K562 (cell line): Measurements from ENCODE around the gene SCG5. TPM values are rescaled to one million over a fixed set of nuclear protein-coding genes. Genes with fewer than 3 reads are reported as not detected.
"Not testable (repeated sequence)": the region's sequence is repeated elsewhere in the genome, so short reads cannot be mapped to it uniquely, and the experiment has no call there.

Experiments used
- ATAC-seq: fragments of 200-7000 bp; cut with Tn5 transposase; 3 replicates; pipeline ENCODE4 v1.9.1; 2020; ENCODE audit warnings: moderate library complexity
- BruUV-seq: library from RNA; stranded (reverse); fragments of 400-500 nt; replicated peaks from 2 replicates; lab custom pipeline; 2021; lab: Mats Ljungman, UMichigan
- CTCF ChIA-PET: fragments of 300-600 bp; formaldehyde crosslinking; extraction: SDS; loops from one replicate; lab custom pipeline; 2021; ENCODE audit warnings: low intra/inter-chr PET ratio; lab: Yijun Ruan, JAX
- POLR2A ChIA-PET: fragments of 300-600, 350-650 bp; sonication (Branson Sonifier 250); formaldehyde crosslinking; extraction: SDS; loops from one replicate; lab custom pipeline; 2021; ENCODE audit warnings: antibody characterized with exemption, inconsistent platforms; lab: Yijun Ruan, JAX
- DNase-seq, 4 experiments: peaks; one replicate each; pipeline versions ENCODE4 v3.0.0 to v3.0.0-alpha.2; 2011 to 2018; ENCODE audit warnings: low spot score in 3 of 4, mixed read lengths in 3 of 4; ENCODE audit errors: extremely low read depth in 1 of 4
- FAIRE-seq: peaks from 2 replicates; lab custom pipeline; 2011; peaks lifted over from hg19 to GRCh38; lab: Jason Lieb, UNC
- H2AFZ ChIP-seq: 2 replicates; pipeline ENCODE4 v1.6.0; 2011; ENCODE audit warnings: low read depth, low read length, control low read depth, inconsistent platforms
- H3K27ac ChIP-seq: fragments of 200-600 bp; 3 replicates; pipeline ENCODE4 v1.8.0; 2011; ENCODE audit warnings: low read depth, mild to moderate bottlenecking, control low read depth, inconsistent platforms, low read length, moderate library complexity, mixed read lengths; ENCODE audit errors: extremely low read depth
- H3K27me3 ChIP-seq, 2 experiments: fragments of 300-600 bp in 1 of 2; 2 replicates in 1 of 2; 3 replicates in 1 of 2; pipeline versions ENCODE4 v1.6.0 to v1.8.0; 2011; ENCODE audit warnings: inconsistent platforms in 2 of 2, low read length in 2 of 2, mild to moderate bottlenecking in 1 of 2, mixed read lengths in 1 of 2, moderate library complexity in 1 of 2; ENCODE audit not compliant: control insufficient read depth in 2 of 2, insufficient read depth in 2 of 2
- H3K36me3 ChIP-seq: fragments of 300-600 bp; 3 replicates; pipeline ENCODE4 v1.8.0; 2011; ENCODE audit warnings: mild to moderate bottlenecking, low read length, inconsistent platforms; ENCODE audit not compliant: control insufficient read depth, insufficient read depth
- H3K4me1 ChIP-seq, 2 experiments: fragments of 200-600 bp in 1 of 2; replicated peaks in 1 of 2; 2 replicates in 1 of 2; 3 replicates in 1 of 2; pipeline versions ENCODE4 v1.5.1 to v1.8.0; 2011; ENCODE audit warnings: inconsistent platforms in 2 of 2, low read length in 2 of 2, mild to moderate bottlenecking in 1 of 2, mixed read lengths in 1 of 2, moderate library complexity in 1 of 2; ENCODE audit not compliant: control insufficient read depth in 2 of 2, insufficient read depth in 2 of 2
- H3K4me2 ChIP-seq: 2 replicates; pipeline ENCODE4 v1.6.1; 2011; ENCODE audit warnings: low read length, control low read depth, inconsistent platforms, mixed read lengths; ENCODE audit not compliant: insufficient read depth
- H3K4me3 ChIP-seq: fragments of 200-600 bp; sonication (generic), shearing (Covaris generic); 2 replicates; pipeline ENCODE4 v1.5.1; 2016; ENCODE audit warnings: control low read depth, inconsistent platforms
- H3K79me2 ChIP-seq: fragments of 200-600 bp; 3 replicates; pipeline ENCODE4 v1.8.0; 2011; ENCODE audit warnings: low read length, inconsistent platforms; ENCODE audit not compliant: control insufficient read depth, insufficient read depth
- H3K9ac ChIP-seq, 2 experiments: 2 replicates each; pipeline versions ENCODE4 v1.6.0 to v1.6.1; 2011; ENCODE audit warnings: low read depth in 2 of 2, low read length in 2 of 2, control low read depth in 1 of 2, inconsistent platforms in 1 of 2, mild to moderate bottlenecking in 1 of 2, mixed read lengths in 1 of 2; ENCODE audit not compliant: insufficient read depth in 1 of 2
- H3K9me1 ChIP-seq: one replicate; pipeline ENCODE4 v1.6.0; 2011; ENCODE audit warnings: inconsistent platforms, mild to moderate bottlenecking, low read length, moderate library complexity; ENCODE audit not compliant: control insufficient read depth, insufficient read depth
- H3K9me3 ChIP-seq: replicated peaks from 2 replicates; pipeline ENCODE4 v1.5.1; 2011; ENCODE audit warnings: low read depth, low read length, inconsistent platforms; ENCODE audit not compliant: control insufficient read depth, insufficient read depth
- H4K20me1 ChIP-seq: replicated peaks from 2 replicates; pipeline ENCODE4 v1.6.1; 2011; ENCODE audit warnings: low read length, inconsistent platforms, mixed read lengths; ENCODE audit not compliant: control insufficient read depth, insufficient read depth
- EP400 ChIP-seq: fragments of 450-650 bp; IDR thresholded peaks from 2 replicates; pipeline ENCODE4 v1.6.1; 2017; ENCODE audit warnings: antibody characterized with exemption, mild to moderate bottlenecking, moderate library complexity
- FOXM1 ChIP-seq, 2 experiments: fragments of 450-650 bp in 1 of 2; sonication (generic) in 1 of 2; formaldehyde crosslinking in 1 of 2; IDR thresholded peaks; 2 replicates each; pipeline versions ENCODE4 v1.6.1 to v1.9.0; 2017 to 2022; ENCODE audit warnings: low read depth in 2 of 2, mild to moderate bottlenecking in 2 of 2, missing genetic modification reagents in 1 of 2, moderate library complexity in 1 of 2
- HDAC1 ChIP-seq, 2 experiments: fragments of 450-650 bp; IDR thresholded peaks; 2 replicates each; pipeline ENCODE4 v1.6.1; 2016 to 2017; ENCODE audit warnings: inconsistent platforms in 1 of 2, mild to moderate bottlenecking in 1 of 2, moderate library complexity in 1 of 2
- HLTF ChIP-seq: fragments of 450-650 bp; IDR thresholded peaks from 2 replicates; pipeline ENCODE4 v1.6.1; 2016
- HNRNPLL ChIP-seq: fragments of 200-400 bp; formaldehyde crosslinking; IDR thresholded peaks from 2 replicates; pipeline ENCODE4 v1.6.1; 2017; ENCODE audit warnings: low read length, low read depth, mild to moderate bottlenecking; ENCODE audit not compliant: poor library complexity, severe bottlenecking
- MYBL2 ChIP-seq, 2 experiments: fragments of 450-650 bp in 1 of 2; sonication (generic) in 1 of 2; formaldehyde crosslinking in 1 of 2; IDR thresholded peaks; 2 replicates each; pipeline versions ENCODE4 v1.6.1 to v1.8.1; 2017 to 2022; ENCODE audit warnings: borderline replicate concordance in 1 of 2, inconsistent platforms in 1 of 2, low read depth in 1 of 2, mild to moderate bottlenecking in 1 of 2, missing genetic modification reagents in 1 of 2, moderate library complexity in 1 of 2
- NCOA2 ChIP-seq, 2 experiments: fragments of 450-650 bp; IDR thresholded peaks; 2 replicates each; pipeline ENCODE4 v1.6.1; 2018; ENCODE audit warnings: mild to moderate bottlenecking in 2 of 2, moderate library complexity in 1 of 2; ENCODE audit not compliant: partially characterized antibody in 2 of 2
- NFYB ChIP-seq: IDR thresholded peaks from 2 replicates; pipeline ENCODE4 v1.6.1; 2011; ENCODE audit warnings: mild to moderate bottlenecking, moderate library complexity; ENCODE audit not compliant: insufficient read length; ENCODE audit errors: extremely low read depth
- POLR2A ChIP-seq: fragments of 450-650 bp; conservative IDR thresholded peaks from 2 replicates; pipeline ENCODE4 v1.6.1; 2016
- SAP30 ChIP-seq: fragments of 200-600 bp; sonication (generic); IDR thresholded peaks from 2 replicates; pipeline ENCODE4 v1.6.1; 2012; ENCODE audit warnings: borderline replicate concordance, low read depth, mild to moderate bottlenecking, moderate library complexity, low read length, control low read depth, inconsistent platforms; ENCODE audit not compliant: insufficient read depth, poor library complexity, severe bottlenecking
- XRCC5 ChIP-seq: fragments of 200-400 bp; formaldehyde crosslinking; IDR thresholded peaks from 2 replicates; pipeline ENCODE4 v1.6.1; 2017; ENCODE audit warnings: low read depth, mild to moderate bottlenecking, low read length
- WGBS: fragments of 100-300 bp; shearing (Covaris generic); methylation state at CpG from one replicate; pipeline ENCODE4 v1.1.6; 2016; ENCODE audit warnings: low coverage, mixed read lengths; ENCODE audit not compliant: insufficient coverage; ENCODE audit errors: missing lambda C conversion rate; 5-methylcytosine and 5-hydroxymethylcytosine counted together
- in situ Hi-C: fragments of 300-500 bp; cut with MboI; formaldehyde crosslinking; loops from 4 replicates; pipeline ENCODE4 v1.15.0; 2018; ENCODE audit warnings: inconsistent platforms, mixed read lengths
- intact Hi-C: fragments of 100-400 bp; cut with micrococcal nuclease; formaldehyde crosslinking; loops from 2 replicates; pipeline ENCODE4 v1.14.2; 2022
- polyA plus RNA-seq, 8 experiments: library from polyadenylated mRNA; depleted of rRNA in 4 of 8; stranded (reverse) in 5 of 8; unstranded in 3 of 8; fragments of >200 nt; fragmentation: Nextera tagmentation in 2 of 8; fragmentation: Illumina TruSeq in 1 of 8; extraction: Ambion mirVana in 2 of 8; extraction: Trizol in 1 of 8; gene quantifications; 2 replicates each; pipeline versions ENCODE4 v1.2.1 to v1.2.3, GENCODE V29; 2011 to 2014; ENCODE audit warnings: inconsistent platforms in 1 of 8, missing spikeins in 1 of 8
- total RNA-seq, 7 experiments: library from RNA; depleted of rRNA in 6 of 7; stranded (reverse); fragments of >200 nt in 6 of 7; fragmentation: Illumina TruSeq in 2 of 7; extraction: Trizol in 2 of 7; gene quantifications; 2 replicates each; pipeline versions ENCODE4 v1.2.1 to v1.2.3, GENCODE V29; 2011 to 2021; ENCODE audit warnings: low replicate concordance in 1 of 7
- TF ChIP-seq, protein P1 (sequence below), 3 experiments: fragments of 200-800 bp in 1 of 3; fragments of 250-450 bp in 1 of 3; fragments of 450-650 bp in 1 of 3; sonication (Bioruptor Pico) in 1 of 3; sonication (Bioruptor generic) in 1 of 3; formaldehyde crosslinking in 1 of 3; IDR thresholded peaks; 2 replicates each; pipeline versions ENCODE4 v1.6.1 to v1.8.0; 2016 to 2022; ENCODE audit warnings: mild to moderate bottlenecking in 2 of 3, missing genetic modification characterization in 2 of 3, missing compliant biosample characterization in 1 of 3, moderate library complexity in 1 of 3
- TF ChIP-seq, protein P2 (sequence below), 2 experiments: fragments of 450-650 bp; conservative IDR thresholded peaks; 2 replicates each; pipeline ENCODE4 v1.6.1; 2017; ENCODE audit warnings: mild to moderate bottlenecking in 2 of 2, moderate library complexity in 2 of 2

SCG5 gene
- total and polyA plus RNA-seq, 9 of the 15 experiments (the other 6 are each of a cell fraction or from before 2014, with no cell fraction given), result 0.06 to 0.76 (median 0.28) TPM; not detected in 2

DNA sequence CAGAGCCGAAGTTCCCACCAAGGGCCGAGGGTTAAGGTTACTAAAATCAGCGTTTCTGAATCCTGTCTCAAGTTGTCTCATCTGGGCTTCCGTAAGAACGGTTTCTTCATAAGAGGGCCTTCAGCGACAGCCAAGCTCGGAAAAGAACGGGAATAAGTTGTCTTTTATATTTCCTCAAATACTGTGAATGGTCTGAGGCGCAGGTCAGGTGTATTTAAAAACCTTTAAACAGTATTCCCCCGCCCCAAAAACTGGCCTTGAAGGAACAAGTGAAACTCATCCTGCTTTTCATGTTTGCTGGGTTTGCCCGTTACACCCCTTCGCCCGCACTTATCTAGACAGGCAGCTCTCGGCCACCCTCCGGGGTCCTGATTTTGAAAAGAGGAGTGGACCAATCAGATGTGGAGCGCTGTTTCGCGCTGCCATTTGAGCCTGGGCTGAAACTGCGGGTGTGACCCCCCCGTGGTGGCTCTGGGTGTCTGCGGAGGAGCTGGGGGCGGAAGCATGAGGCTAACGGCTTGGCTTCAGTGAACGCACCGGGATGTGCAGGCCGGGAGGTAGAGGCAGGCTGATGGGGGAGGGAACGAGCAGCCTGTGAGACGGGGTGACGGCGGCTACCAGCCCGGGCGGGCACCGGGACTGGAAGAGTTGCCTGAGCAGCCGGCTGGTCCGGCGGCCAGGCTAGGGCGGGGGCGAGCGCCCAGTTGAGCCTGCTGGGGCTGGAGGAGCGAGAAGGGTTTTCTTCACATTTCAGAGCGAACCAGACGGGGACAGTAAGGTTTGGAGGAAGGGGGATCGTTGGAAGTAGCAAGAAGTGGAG, 26.2 kb upstream of the SCG5 start, which contains the start of gene ARHGAP11A:
ARHGAP11A (plus strand) TSS at position 454 of the 820 bp plus-strand sequence. CDS start 708 bp downstream, outside the sequence.
- H3K27ac ChIP-seq, result peak within 1 kb of the TSS; percentile 91
- H4K20me1 ChIP-seq; H3K36me3 ChIP-seq; H3K4me1 ChIP-seq; BruUV-seq; H3K9me3 ChIP-seq; in situ Hi-C loops; CTCF ChIA-PET; H3K27me3 ChIP-seq; H3K9me1 ChIP-seq; POLR2A ChIA-PET; intact Hi-C loops; TF ChIP-seq MYBL2 (CRISPR knock-in tag; IDR thresholded peaks at IDR 0.05; ENCODE audit: borderline replicate concordance); FOXM1 (CRISPR knock-in tag; IDR thresholded peaks at IDR 0.05; ENCODE audit: low read depth): not testable (repeated sequence)
- FAIRE-seq (peak; percentile 92), ATAC-seq (peak; percentile 92), DNase-seq (peak; percentile 55 to 86 (median 57))
- H3K79me2 ChIP-seq, result peaks cover 49% of the 10 kb centered on the region
- 0% methylated on average over 14 of the region's 43 CpGs for WGBS
- H3K4me3 ChIP-seq, result peak within 1 kb of the TSS; percentile 66
- H2AFZ ChIP-seq, result peak within 1 kb of the TSS; percentile 86
- peak within 1 kb of the TSS; percentile 85 for H3K4me2 ChIP-seq
- peak within 1 kb of the TSS; percentile 90 to 94 for H3K9ac ChIP-seq
- TF ChIP-seq HNRNPLL (peak; percentile 80), SAP30 (peak; percentile 85), MYBL2 (IDR thresholded peaks at IDR 0.05; ENCODE audit: low read depth) (peak; percentile 68), XRCC5 (peak; percentile 63; the same call in 1 of the 2 replicates), POLR2A (peak; percentile 53; the same call in 1 of the 2 replicates), FOXM1 (IDR thresholded peaks at IDR 0.05; ENCODE audit: low read depth) (peak; percentile 64; the same call in 1 of the 2 replicates), EP400 (peak; percentile 76), HDAC1 (IDR thresholded peaks at IDR 0.05) (peak in 1 of 2 experiments; percentile 37; a peak in 1 of 4 replicates), NCOA2 (IDR thresholded peaks at IDR 0.05; ENCODE audit: partially characterized antibody in 2 of 2) (peak in 1 of 2 experiments; percentile 72), HLTF (peak; percentile 34; the same call in 1 of the 2 replicates), NFYB (peak; percentile 36)
- TF ChIP-seq, protein P1, sequence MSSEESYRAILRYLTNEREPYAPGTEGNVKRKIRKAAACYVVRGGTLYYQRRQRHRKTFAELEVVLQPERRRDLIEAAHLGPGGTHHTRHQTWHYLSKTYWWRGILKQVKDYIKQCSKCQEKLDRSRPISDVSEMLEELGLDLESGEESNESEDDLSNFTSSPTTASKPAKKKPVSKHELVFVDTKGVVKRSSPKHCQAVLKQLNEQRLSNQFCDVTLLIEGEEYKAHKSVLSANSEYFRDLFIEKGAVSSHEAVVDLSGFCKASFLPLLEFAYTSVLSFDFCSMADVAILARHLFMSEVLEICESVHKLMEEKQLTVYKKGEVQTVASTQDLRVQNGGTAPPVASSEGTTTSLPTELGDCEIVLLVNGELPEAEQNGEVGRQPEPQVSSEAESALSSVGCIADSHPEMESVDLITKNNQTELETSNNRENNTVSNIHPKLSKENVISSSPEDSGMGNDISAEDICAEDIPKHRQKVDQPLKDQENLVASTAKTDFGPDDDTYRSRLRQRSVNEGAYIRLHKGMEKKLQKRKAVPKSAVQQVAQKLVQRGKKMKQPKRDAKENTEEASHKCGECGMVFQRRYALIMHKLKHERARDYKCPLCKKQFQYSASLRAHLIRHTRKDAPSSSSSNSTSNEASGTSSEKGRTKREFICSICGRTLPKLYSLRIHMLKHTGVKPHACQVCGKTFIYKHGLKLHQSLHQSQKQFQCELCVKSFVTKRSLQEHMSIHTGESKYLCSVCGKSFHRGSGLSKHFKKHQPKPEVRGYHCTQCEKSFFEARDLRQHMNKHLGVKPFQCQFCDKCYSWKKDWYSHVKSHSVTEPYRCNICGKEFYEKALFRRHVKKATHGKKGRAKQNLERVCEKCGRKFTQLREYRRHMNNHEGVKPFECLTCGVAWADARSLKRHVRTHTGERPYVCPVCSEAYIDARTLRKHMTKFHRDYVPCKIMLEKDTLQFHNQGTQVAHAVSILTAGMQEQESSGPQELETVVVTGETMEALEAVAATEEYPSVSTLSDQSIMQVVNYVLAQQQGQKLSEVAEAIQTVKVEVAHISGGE (CRISPR knock-in tag; IDR thresholded peaks at IDR 0.05), result 0 out of 6 replicates have a peak, but pooled peaks of 1 of the 3 experiments have one; percentile 32
- TF ChIP-seq, protein P2, sequence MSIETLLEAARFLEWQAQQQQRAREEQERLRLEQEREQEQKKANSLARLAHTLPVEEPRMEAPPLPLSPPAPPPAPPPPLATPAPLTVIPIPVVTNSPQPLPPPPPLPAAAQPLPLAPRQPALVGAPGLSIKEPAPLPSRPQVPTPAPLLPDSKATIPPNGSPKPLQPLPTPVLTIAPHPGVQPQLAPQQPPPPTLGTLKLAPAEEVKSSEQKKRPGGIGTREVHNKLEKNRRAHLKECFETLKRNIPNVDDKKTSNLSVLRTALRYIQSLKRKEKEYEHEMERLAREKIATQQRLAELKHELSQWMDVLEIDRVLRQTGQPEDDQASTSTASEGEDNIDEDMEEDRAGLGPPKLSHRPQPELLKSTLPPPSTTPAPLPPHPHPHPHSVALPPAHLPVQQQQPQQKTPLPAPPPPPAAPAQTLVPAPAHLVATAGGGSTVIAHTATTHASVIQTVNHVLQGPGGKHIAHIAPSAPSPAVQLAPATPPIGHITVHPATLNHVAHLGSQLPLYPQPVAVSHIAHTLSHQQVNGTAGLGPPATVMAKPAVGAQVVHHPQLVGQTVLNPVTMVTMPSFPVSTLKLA (conservative IDR thresholded peaks at IDR 0.05), result 0 out of 4 replicates have a peak, but pooled peaks of 1 of the 2 experiments have one; percentile 25
